Neural progenitor cell (in vitro differentiated cells): Measurements from ENCODE around the gene SDCCAG8. TPM values are rescaled to one million over a fixed set of nuclear protein-coding genes. Genes with fewer than 3 reads are reported as not detected.
A peak's percentile ranks its signal among the peaks of the same experiment; 100 is the strongest.

Experiments used
- microRNA-seq: library from miRNA; unstranded; fragments of <30 nt; microRNA quantifications from one replicate; pipeline ENCODE4, GENCODE V29; 2016
- small RNA-seq: library from RNA; depleted of rRNA; stranded (forward); fragments of <200 nt; gene quantifications from one replicate; pipeline ENCODE3, GENCODE V24; 2015
- total RNA-seq: library from RNA; depleted of rRNA; stranded (reverse); fragments of >200 nt; gene quantifications from 2 replicates; pipeline ENCODE4 v1.2.3, GENCODE V29; 2015; ENCODE audit warnings: low replicate concordance

SDCCAG8 gene
- total RNA-seq, 1 donor from 2014 or later: 30.3 TPM

Small RNA genes lying within 50 kb of the gene (microRNA-seq; reads per million reads assigned to microRNA genes)
- gene MIR4677: 0.73 reads per million

Small RNA genes lying within 50 kb of the gene (small RNA-seq; reads per million reads assigned to genes)
- 0.70 reads per million, percentile 69 among the genes with 10 or more reads in this experiment for gene MIR4677

Other genes with a start within 250 kb of the SDCCAG8 start
- gene CEP170, start 760 bp upstream of the SDCCAG8 start, total RNA-seq: 103 and 126 TPM in 2 replicates